IMR-90 (cell line): ENCODE data around the gene PTPRN2.

Source experiments
- CEBPB ChIP-seq: IDR thresholded peaks from 2 replicates; pipeline ENCODE4 v1.6.1; 2012; ENCODE audit warnings: low read depth, low read length, improper control_type of control experiment
- CHD1 ChIP-seq: IDR thresholded peaks from 2 replicates; pipeline ENCODE4 v1.6.1; 2012; ENCODE audit warnings: low read depth, low read length, improper control_type of control experiment
- MAFK ChIP-seq: IDR thresholded peaks from 2 replicates; pipeline ENCODE4 v1.6.1; 2012; ENCODE audit warnings: low read depth, low read length, improper control_type of control experiment
- MAZ ChIP-seq: IDR thresholded peaks from 2 replicates; pipeline ENCODE4 v1.6.1; 2012; ENCODE audit warnings: low read depth, mild to moderate bottlenecking, low read length, improper control_type of control experiment, moderate library complexity, borderline replicate concordance
- NFE2L2 ChIP-seq: fragments of 150-350 bp; IDR thresholded peaks from 2 replicates; pipeline ENCODE4 v1.6.1; 2016; ENCODE audit warnings: low read depth, mild to moderate bottlenecking, low read length
- POLR2A ChIP-seq: IDR thresholded peaks from 2 replicates; pipeline ENCODE4 v1.6.1; 2012; ENCODE audit warnings: mild to moderate bottlenecking, low read depth, low read length
- RAD21 ChIP-seq: IDR thresholded peaks from 2 replicates; pipeline ENCODE4 v1.6.1; 2012; ENCODE audit warnings: low read length, improper control_type of control experiment
- RCOR1 ChIP-seq: IDR thresholded peaks from 2 replicates; pipeline ENCODE4 v1.6.1; 2012; ENCODE audit warnings: mild to moderate bottlenecking, low read length, improper control_type of control experiment; ENCODE audit not compliant: insufficient replicate concordance
- RFX5 ChIP-seq: IDR thresholded peaks from 2 replicates; pipeline ENCODE4 v1.8.0; 2012; ENCODE audit warnings: low read depth, mild to moderate bottlenecking, low read length, moderate library complexity
- SMC3 ChIP-seq: fragments of 150-350 bp; IDR thresholded peaks from 2 replicates; pipeline ENCODE4 v1.6.1; 2016; ENCODE audit warnings: low read depth, mild to moderate bottlenecking, antibody characterized with exemption, low read length, moderate library complexity
- USF2 ChIP-seq: fragments of 150-350 bp; IDR thresholded peaks from 2 replicates; pipeline ENCODE4 v1.6.1; 2017; ENCODE audit warnings: mild to moderate bottlenecking, antibody characterized with exemption, low read length, low read depth
- TF ChIP-seq, protein P1 (sequence below): conservative IDR thresholded peaks from 2 replicates; pipeline ENCODE4 v1.5.1; 2012; ENCODE audit warnings: mild to moderate bottlenecking, low read depth, low read length, improper control_type of control experiment

DNA sequence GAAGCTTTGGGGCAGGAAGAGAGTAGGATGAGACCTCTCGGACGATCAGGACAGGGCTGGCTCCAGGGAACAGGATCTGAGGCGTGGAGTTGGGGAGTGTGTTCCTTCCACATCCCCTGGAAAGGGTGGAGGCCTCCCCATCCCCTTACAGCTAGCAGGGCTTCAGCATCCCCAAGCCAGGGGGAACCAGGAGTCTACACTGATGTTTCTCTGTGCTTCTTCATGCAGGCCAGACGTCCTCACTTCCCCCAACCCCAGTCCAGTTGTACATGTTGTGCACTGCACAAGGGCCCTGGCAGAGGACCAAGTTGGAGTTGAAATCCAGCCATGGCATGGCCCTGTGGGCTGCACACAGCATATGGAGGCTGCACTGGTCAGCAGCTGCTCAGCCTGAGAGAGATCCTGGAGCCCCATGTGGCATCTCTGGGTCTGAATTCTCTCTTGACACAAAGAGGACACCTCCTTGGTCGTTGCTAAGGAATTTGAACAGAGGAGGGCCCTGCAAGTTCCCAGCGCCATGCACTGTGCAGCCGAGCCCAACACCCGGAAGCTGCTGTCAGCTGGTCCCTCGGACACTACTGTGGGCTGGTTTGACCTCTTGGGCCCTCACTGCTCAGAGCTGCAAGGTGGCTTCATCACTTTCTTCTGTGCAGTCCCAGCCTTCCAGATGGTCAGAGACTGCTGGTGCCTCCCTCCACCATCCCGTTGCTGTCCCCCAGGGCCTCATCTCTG is 1069.7 kb downstream of the PTPRN2 start:
- TF ChIP-seq, protein P1, sequence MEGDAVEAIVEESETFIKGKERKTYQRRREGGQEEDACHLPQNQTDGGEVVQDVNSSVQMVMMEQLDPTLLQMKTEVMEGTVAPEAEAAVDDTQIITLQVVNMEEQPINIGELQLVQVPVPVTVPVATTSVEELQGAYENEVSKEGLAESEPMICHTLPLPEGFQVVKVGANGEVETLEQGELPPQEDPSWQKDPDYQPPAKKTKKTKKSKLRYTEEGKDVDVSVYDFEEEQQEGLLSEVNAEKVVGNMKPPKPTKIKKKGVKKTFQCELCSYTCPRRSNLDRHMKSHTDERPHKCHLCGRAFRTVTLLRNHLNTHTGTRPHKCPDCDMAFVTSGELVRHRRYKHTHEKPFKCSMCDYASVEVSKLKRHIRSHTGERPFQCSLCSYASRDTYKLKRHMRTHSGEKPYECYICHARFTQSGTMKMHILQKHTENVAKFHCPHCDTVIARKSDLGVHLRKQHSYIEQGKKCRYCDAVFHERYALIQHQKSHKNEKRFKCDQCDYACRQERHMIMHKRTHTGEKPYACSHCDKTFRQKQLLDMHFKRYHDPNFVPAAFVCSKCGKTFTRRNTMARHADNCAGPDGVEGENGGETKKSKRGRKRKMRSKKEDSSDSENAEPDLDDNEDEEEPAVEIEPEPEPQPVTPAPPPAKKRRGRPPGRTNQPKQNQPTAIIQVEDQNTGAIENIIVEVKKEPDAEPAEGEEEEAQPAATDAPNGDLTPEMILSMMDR = no peak
- TF ChIP-seq RCOR1 (no peak), RFX5 (no peak), POLR2A (no peak), MAFK (no peak), CEBPB (no peak), USF2 (no peak), NFE2L2 (no peak), CHD1 (no peak), SMC3 (no peak), RAD21 (no peak), MAZ (no peak)
